ENCODE results near the gene CYLD.

DNA sequence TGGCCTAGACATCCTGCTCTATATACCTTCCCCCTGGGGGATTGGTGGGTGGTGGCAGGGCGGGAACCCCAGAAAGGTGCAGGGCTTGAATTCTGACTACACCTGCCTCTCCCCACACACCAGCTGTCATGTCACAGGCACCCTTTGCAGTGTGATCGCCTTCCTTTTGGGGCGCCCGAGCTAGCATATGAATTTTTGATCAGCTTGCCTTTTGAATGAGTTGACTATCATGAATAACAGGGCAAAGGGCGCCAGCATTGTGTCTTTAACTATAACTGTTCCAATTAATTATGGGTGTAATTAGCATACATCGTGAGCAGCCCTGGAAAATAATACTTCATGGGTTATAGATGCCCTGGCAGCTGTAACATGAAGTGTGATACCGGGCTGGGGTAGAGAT, 72.7 kb downstream of the CYLD start:
- TF ChIP-seq, protein P1, sequence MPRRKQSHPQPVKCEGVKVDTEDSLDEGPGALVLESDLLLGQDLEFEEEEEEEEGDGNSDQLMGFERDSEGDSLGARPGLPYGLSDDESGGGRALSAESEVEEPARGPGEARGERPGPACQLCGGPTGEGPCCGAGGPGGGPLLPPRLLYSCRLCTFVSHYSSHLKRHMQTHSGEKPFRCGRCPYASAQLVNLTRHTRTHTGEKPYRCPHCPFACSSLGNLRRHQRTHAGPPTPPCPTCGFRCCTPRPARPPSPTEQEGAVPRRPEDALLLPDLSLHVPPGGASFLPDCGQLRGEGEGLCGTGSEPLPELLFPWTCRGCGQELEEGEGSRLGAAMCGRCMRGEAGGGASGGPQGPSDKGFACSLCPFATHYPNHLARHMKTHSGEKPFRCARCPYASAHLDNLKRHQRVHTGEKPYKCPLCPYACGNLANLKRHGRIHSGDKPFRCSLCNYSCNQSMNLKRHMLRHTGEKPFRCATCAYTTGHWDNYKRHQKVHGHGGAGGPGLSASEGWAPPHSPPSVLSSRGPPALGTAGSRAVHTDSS (tag by site-specific recombination; IDR thresholded peaks at IDR 0.05) = no peak
- TF ChIP-seq ZBTB21 (tag by site-specific recombination; IDR thresholded peaks at IDR 0.05) = no peak
- TF ChIP-seq, protein P2, sequence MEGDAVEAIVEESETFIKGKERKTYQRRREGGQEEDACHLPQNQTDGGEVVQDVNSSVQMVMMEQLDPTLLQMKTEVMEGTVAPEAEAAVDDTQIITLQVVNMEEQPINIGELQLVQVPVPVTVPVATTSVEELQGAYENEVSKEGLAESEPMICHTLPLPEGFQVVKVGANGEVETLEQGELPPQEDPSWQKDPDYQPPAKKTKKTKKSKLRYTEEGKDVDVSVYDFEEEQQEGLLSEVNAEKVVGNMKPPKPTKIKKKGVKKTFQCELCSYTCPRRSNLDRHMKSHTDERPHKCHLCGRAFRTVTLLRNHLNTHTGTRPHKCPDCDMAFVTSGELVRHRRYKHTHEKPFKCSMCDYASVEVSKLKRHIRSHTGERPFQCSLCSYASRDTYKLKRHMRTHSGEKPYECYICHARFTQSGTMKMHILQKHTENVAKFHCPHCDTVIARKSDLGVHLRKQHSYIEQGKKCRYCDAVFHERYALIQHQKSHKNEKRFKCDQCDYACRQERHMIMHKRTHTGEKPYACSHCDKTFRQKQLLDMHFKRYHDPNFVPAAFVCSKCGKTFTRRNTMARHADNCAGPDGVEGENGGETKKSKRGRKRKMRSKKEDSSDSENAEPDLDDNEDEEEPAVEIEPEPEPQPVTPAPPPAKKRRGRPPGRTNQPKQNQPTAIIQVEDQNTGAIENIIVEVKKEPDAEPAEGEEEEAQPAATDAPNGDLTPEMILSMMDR (tag by site-specific recombination; IDR thresholded peaks at IDR 0.05) = no peak
- no peak for TF ChIP-seq TCF7L2 (IDR thresholded peaks at IDR 0.05; ENCODE audit: borderline replicate concordance, low read depth, low read length)
- no peak for TF ChIP-seq BCL11A (tag by site-specific recombination; IDR thresholded peaks at IDR 0.05; ENCODE audit: low read depth)
- no peak for TF ChIP-seq ZNF624 (tag by site-specific recombination; IDR thresholded peaks at IDR 0.05)
- TF ChIP-seq ZSCAN30 (tag by site-specific recombination; IDR thresholded peaks at IDR 0.05) = no peak
- TF ChIP-seq, protein P3, sequence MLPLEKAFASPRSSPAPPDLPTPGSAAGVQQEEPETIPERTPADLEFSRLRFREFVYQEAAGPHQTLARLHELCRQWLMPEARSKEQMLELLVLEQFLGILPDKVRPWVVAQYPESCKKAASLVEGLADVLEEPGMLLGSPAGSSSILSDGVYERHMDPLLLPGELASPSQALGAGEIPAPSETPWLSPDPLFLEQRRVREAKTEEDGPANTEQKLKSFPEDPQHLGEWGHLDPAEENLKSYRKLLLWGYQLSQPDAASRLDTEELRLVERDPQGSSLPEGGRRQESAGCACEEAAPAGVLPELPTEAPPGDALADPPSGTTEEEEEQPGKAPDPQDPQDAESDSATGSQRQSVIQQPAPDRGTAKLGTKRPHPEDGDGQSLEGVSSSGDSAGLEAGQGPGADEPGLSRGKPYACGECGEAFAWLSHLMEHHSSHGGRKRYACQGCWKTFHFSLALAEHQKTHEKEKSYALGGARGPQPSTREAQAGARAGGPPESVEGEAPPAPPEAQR (tag by site-specific recombination; IDR thresholded peaks at IDR 0.05) = no peak
- no peak for TF ChIP-seq ZNF514 (tag by site-specific recombination; IDR thresholded peaks at IDR 0.05)
- no peak for TF ChIP-seq GLI4 (tag by site-specific recombination; IDR thresholded peaks at IDR 0.05)
- no peak for TF ChIP-seq ZNF585B (tag by site-specific recombination; IDR thresholded peaks at IDR 0.05)
- TF ChIP-seq MYNN (tag by site-specific recombination; IDR thresholded peaks at IDR 0.05; ENCODE audit: borderline replicate concordance) = no peak
- no peak for TF ChIP-seq ZNF707 (tag by site-specific recombination; IDR thresholded peaks at IDR 0.05)
- TF ChIP-seq, protein P4, sequence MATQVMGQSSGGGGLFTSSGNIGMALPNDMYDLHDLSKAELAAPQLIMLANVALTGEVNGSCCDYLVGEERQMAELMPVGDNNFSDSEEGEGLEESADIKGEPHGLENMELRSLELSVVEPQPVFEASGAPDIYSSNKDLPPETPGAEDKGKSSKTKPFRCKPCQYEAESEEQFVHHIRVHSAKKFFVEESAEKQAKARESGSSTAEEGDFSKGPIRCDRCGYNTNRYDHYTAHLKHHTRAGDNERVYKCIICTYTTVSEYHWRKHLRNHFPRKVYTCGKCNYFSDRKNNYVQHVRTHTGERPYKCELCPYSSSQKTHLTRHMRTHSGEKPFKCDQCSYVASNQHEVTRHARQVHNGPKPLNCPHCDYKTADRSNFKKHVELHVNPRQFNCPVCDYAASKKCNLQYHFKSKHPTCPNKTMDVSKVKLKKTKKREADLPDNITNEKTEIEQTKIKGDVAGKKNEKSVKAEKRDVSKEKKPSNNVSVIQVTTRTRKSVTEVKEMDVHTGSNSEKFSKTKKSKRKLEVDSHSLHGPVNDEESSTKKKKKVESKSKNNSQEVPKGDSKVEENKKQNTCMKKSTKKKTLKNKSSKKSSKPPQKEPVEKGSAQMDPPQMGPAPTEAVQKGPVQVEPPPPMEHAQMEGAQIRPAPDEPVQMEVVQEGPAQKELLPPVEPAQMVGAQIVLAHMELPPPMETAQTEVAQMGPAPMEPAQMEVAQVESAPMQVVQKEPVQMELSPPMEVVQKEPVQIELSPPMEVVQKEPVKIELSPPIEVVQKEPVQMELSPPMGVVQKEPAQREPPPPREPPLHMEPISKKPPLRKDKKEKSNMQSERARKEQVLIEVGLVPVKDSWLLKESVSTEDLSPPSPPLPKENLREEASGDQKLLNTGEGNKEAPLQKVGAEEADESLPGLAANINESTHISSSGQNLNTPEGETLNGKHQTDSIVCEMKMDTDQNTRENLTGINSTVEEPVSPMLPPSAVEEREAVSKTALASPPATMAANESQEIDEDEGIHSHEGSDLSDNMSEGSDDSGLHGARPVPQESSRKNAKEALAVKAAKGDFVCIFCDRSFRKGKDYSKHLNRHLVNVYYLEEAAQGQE (tag by site-specific recombination; IDR thresholded peaks at IDR 0.05) = no peak

All from HEK293 (cell line).